Measurements from ENCODE around the gene SUPT3H.

GRCh38 chr6:45069091-45069490, 308.6 kb downstream of the SUPT3H start:
- TF ChIP-seq CTCF (IDR thresholded peaks at IDR 0.05) (no peak), POLR2A (IDR thresholded peaks at IDR 0.05) (no peak), POLR2AphosphoS5 (IDR thresholded peaks at IDR 0.05) (no peak), EP300 (IDR thresholded peaks at IDR 0.05; ENCODE audit: low read depth) (no peak)

Measured in transverse colon (tissue), 4 donors.